HT-29 (cell line): ENCODE measurements around the gene DDX50. TPM values are rescaled to one million over a fixed set of nuclear protein-coding genes. Genes with fewer than 3 reads are reported as not detected.
"Not testable (repeated sequence)": the region's sequence is repeated elsewhere in the genome, so short reads cannot be mapped to it uniquely, and the experiment has no call there.

Source experiments
- DNase-seq: peaks from one replicate; pipeline ENCODE4 v3.0.0-alpha.2; 2015; ENCODE audit warnings: low spot score
- total RNA-seq: library from RNA; depleted of rRNA; stranded (reverse); fragments of >200 nt; shearing (Covaris generic); gene quantifications from 2 replicates; pipeline ENCODE4 v1.2.3, GENCODE V29; 2014; rRNA removed

The DDX50 gene
- total RNA-seq, result 11.5 and 13.1 TPM in 2 replicates

GRCh38 chr10:68901105-68901927 is at the start of gene DDX50:
Gene DDX50, plus strand, starts transcription at chr10:68901315. Its CDS starts 70 bp downstream, at chr10:68901385.
- DNase-seq, result peak; percentile 99

GRCh38 chr10:68856352-68856751 is 44.8 kb upstream of the DDX50 start:
- no peak for DNase-seq

- DNase-seq, result no peak
Measured at GRCh38 chr10:68857005-68857404, 44.1 kb upstream of the DDX50 start.

GRCh38 chr10:68861253-68861652 is 39.9 kb upstream of the DDX50 start:
- no peak for DNase-seq

GRCh38 chr10:68864611-68865010 is 36.5 kb upstream of the DDX50 start:
- DNase-seq, result no peak

- DNase-seq, result not testable (repeated sequence)
Measured at GRCh38 chr10:68868173-68868572, 32.9 kb upstream of the DDX50 start.

GRCh38 chr10:68869623-68870022 is 31.5 kb upstream of the DDX50 start:
- DNase-seq, result no peak

- DNase-seq, result no peak
Measured at GRCh38 chr10:68870061-68870460, 31.1 kb upstream of the DDX50 start.

GRCh38 chr10:68870545-68871104 is 30.5 kb upstream of the DDX50 start:
- DNase-seq, result no peak

- no peak for DNase-seq
Measured at GRCh38 chr10:68871105-68871711, 29.9 kb upstream of the DDX50 start.

GRCh38 chr10:68871731-68872342 is 29.3 kb upstream of the DDX50 start:
- DNase-seq, result no peak

- peak; percentile 23 for DNase-seq
Measured at GRCh38 chr10:68876246-68877138, 24.6 kb upstream of the DDX50 start.

GRCh38 chr10:68877482-68878110 is 23.5 kb upstream of the DDX50 start:
- DNase-seq, result no peak

GRCh38 chr10:68878496-68878895 is 22.6 kb upstream of the DDX50 start:
- no peak for DNase-seq

GRCh38 chr10:68879628-68880027 is 21.5 kb upstream of the DDX50 start:
- no peak for DNase-seq

GRCh38 chr10:68880181-68880580 is 20.9 kb upstream of the DDX50 start:
- no peak for DNase-seq

GRCh38 chr10:68895041-68895440 is 6.1 kb upstream of the DDX50 start:
- DNase-seq, result no peak

- peak; percentile 86 for DNase-seq
Measured at GRCh38 chr10:68897336-68897741, 3.8 kb upstream of the DDX50 start.

- no peak for DNase-seq
Measured at GRCh38 chr10:68899186-68899745, 1.8 kb upstream of the DDX50 start.

GRCh38 chr10:68900427-68901104 is 549 bp upstream of the DDX50 start:
- no peak for DNase-seq
